Renal pelvis (tissue), 4 donors: ENCODE results near the gene GPC4. TPM values are rescaled to one million over a fixed set of nuclear protein-coding genes. Genes with fewer than 3 reads are reported as not detected.
A peak's percentile ranks its signal among the peaks of the same experiment; 100 is the strongest.
"Not testable (repeated sequence)": the region's sequence is repeated elsewhere in the genome, so short reads cannot be mapped to it uniquely, and the experiment has no call there.

ENCODE experiments used
- DNase-seq: peaks from one replicate; pipeline ENCODE4 v3.0.0-alpha.2; 2013
- polyA plus RNA-seq, 3 donors: library from polyadenylated mRNA; unstranded; fragments of 120-200 nt; gene quantifications; one replicate each; pipeline ENCODE4 v1.2.1, GENCODE V29; 2013; ENCODE audit not compliant: insufficient read length in 3 of 3

Gene GPC4
- polyA plus RNA-seq, 3 donors: 16.5 to 21.5 (median 19.6) TPM

- no peak for DNase-seq
Observed at GRCh38 chrX:133314281-133314680, 101.0 kb downstream of the GPC4 start.

GRCh38 chrX:133308499-133308897, 106.8 kb downstream of the GPC4 start:
- no peak for DNase-seq

GRCh38 chrX:133307637-133308498, 107.4 kb downstream of the GPC4 start:
- DNase-seq: no peak

GRCh38 chrX:133307094-133307493, 108.2 kb downstream of the GPC4 start:
- DNase-seq: no peak

GRCh38 chrX:133306316-133306715, 109.0 kb downstream of the GPC4 start:
- no peak for DNase-seq

GRCh38 chrX:133305348-133305747, 109.9 kb downstream of the GPC4 start:
- no peak for DNase-seq

GRCh38 chrX:133302775-133303445, 112.4 kb downstream of the GPC4 start:
- no peak for DNase-seq

- DNase-seq: no peak
Observed at GRCh38 chrX:133300591-133300990, 114.7 kb downstream of the GPC4 start.

GRCh38 chrX:133297284-133297683, 118.0 kb downstream of the GPC4 start:
- peak; percentile 4 for DNase-seq

GRCh38 chrX:133294126-133294525, 121.2 kb downstream of the GPC4 start:
- DNase-seq: no peak

GRCh38 chrX:133290076-133290475, 125.2 kb downstream of the GPC4 start:
- no peak for DNase-seq

GRCh38 chrX:133287860-133288259, 127.4 kb downstream of the GPC4 start:
- DNase-seq: no peak

GRCh38 chrX:133285341-133285740, 129.9 kb downstream of the GPC4 start:
- DNase-seq: no peak

GRCh38 chrX:133279112-133279730, 136.1 kb downstream of the GPC4 start:
- DNase-seq: not testable (repeated sequence)

- DNase-seq: no peak
Observed at GRCh38 chrX:133273180-133273579, 142.1 kb downstream of the GPC4 start.

GRCh38 chrX:133269168-133269567, 146.1 kb downstream of the GPC4 start:
- DNase-seq: no peak

GRCh38 chrX:133267621-133268020, 147.7 kb downstream of the GPC4 start:
- DNase-seq: no peak

- peak; percentile 28 for DNase-seq
Observed at GRCh38 chrX:133265331-133265730, 150.0 kb downstream of the GPC4 start.

GRCh38 chrX:133258481-133258880, 156.8 kb downstream of the GPC4 start:
- DNase-seq: no peak

GRCh38 chrX:133254666-133255065, 160.6 kb downstream of the GPC4 start:
- DNase-seq: no peak

GRCh38 chrX:133251204-133251603, 164.1 kb downstream of the GPC4 start:
- no peak for DNase-seq

- no peak for DNase-seq
Observed at GRCh38 chrX:133250184-133251100, 164.8 kb downstream of the GPC4 start.
